GM18517 (cell line): Measurements from ENCODE around the gene PRODH2.

Source experiments
- ATAC-seq: cut with Tn5 transposase; IDR thresholded peaks from one replicate; pipeline ENCODE4 v1.9.1; 2021; ENCODE audit warnings: mild to moderate bottlenecking, moderate library complexity; ENCODE audit not compliant: unreplicated experiment

PRODH2 gene

GRCh38 chr19:35812220-35813042, at the start of gene PRODH2:
Gene PRODH2, minus strand, starts transcription at chr19:35812845. Its CDS starts 40 bp downstream, at chr19:35812805.
- no peak for ATAC-seq

GRCh38 chr19:35861640-35862160, 49.1 kb upstream of the PRODH2 start:
- ATAC-seq, result no peak

GRCh38 chr19:35860818-35861639, 48.4 kb upstream of the PRODH2 start:
- no peak for ATAC-seq

- ATAC-seq, result no peak
These were observed 47.8 kb upstream of the PRODH2 start for GRCh38 chr19:35860436-35860817.

GRCh38 chr19:35859414-35859813, 46.8 kb upstream of the PRODH2 start:
- no peak for ATAC-seq

- no peak for ATAC-seq
These were observed 45.7 kb upstream of the PRODH2 start for GRCh38 chr19:35858311-35858710.

- ATAC-seq, result no peak
These were observed 44.0 kb upstream of the PRODH2 start, which contains the start of gene KIRREL2 for GRCh38 chr19:35856546-35857149. Gene KIRREL2, plus strand, starts transcription at chr19:35856911. Its CDS starts 209 bp downstream, at chr19:35857120.

- ATAC-seq, result no peak
These were observed 40.6 kb upstream of the PRODH2 start for GRCh38 chr19:35853038-35853756.

- ATAC-seq, result no peak
These were observed 39.6 kb upstream of the PRODH2 start, which contains the start of gene NPHS1 for GRCh38 chr19:35852029-35852780. Gene NPHS1, minus strand, starts transcription at chr19:35852504. Its CDS starts 667 bp downstream, at chr19:35851837.

- no peak for ATAC-seq
These were observed 38.8 kb upstream of the PRODH2 start for GRCh38 chr19:35851213-35852028.

GRCh38 chr19:35848919-35849505, 36.4 kb upstream of the PRODH2 start:
- no peak for ATAC-seq

GRCh38 chr19:35848486-35848885, 35.8 kb upstream of the PRODH2 start:
- no peak for ATAC-seq

GRCh38 chr19:35847911-35848310, 35.3 kb upstream of the PRODH2 start:
- ATAC-seq, result no peak

- ATAC-seq, result no peak
These were observed 33.5 kb upstream of the PRODH2 start for GRCh38 chr19:35846038-35846668.

- ATAC-seq, result no peak
These were observed 32.8 kb upstream of the PRODH2 start for GRCh38 chr19:35845215-35846037.

- ATAC-seq, result no peak
These were observed 32.0 kb upstream of the PRODH2 start for GRCh38 chr19:35844482-35845214.
